H9 (cell line): ENCODE data around the gene KRTAP10-8. TPM values are rescaled to one million over a fixed set of nuclear protein-coding genes. Genes with fewer than 3 reads are reported as not detected.

Experiments used
- DNase-seq: peaks from one replicate; pipeline ENCODE4 v3.0.0-alpha.2; 2017
- H2AFZ ChIP-seq: one replicate; pipeline ENCODE4 v1.6.1; 2013; ENCODE audit warnings: mild to moderate bottlenecking, low read length, control low read depth, moderate library complexity
- H2AK5ac ChIP-seq: 2 replicates; pipeline ENCODE4 v1.6.1; 2013; ENCODE audit warnings: low read length, control low read depth, mixed read lengths; ENCODE audit not compliant: insufficient read length
- H2BK120ac ChIP-seq: one replicate; pipeline ENCODE4 v1.6.1; 2013; ENCODE audit warnings: low read depth, mild to moderate bottlenecking, low read length, control low read depth, inconsistent platforms; ENCODE audit not compliant: poor library complexity, severe bottlenecking
- H2BK12ac ChIP-seq: 2 replicates; pipeline ENCODE4 v1.6.1; 2013; ENCODE audit warnings: low read length, control low read depth, mixed read lengths, low read depth; ENCODE audit not compliant: insufficient read length
- H2BK15ac ChIP-seq: 2 replicates; pipeline ENCODE4 v1.6.1; 2013; ENCODE audit warnings: low read depth, low read length, control low read depth
- H2BK20ac ChIP-seq: one replicate; pipeline ENCODE4 v1.6.1; 2013; ENCODE audit warnings: low read depth, mild to moderate bottlenecking, low read length, control low read depth, inconsistent platforms; ENCODE audit not compliant: poor library complexity, severe bottlenecking
- H2BK5ac ChIP-seq: 2 replicates; pipeline ENCODE4 v1.6.1; 2013; ENCODE audit warnings: low read length, control low read depth, mixed read lengths; ENCODE audit not compliant: insufficient read length
- H3K14ac ChIP-seq: 2 replicates; pipeline ENCODE4 v1.6.1; 2013; ENCODE audit warnings: low read length, control low read depth; ENCODE audit not compliant: insufficient read depth
- H3K18ac ChIP-seq: 2 replicates; pipeline ENCODE4 v1.6.1; 2013; ENCODE audit warnings: low read depth, mild to moderate bottlenecking, mixed read lengths, low read length, control low read depth; ENCODE audit not compliant: insufficient read length
- H3K23ac ChIP-seq: 2 replicates; pipeline ENCODE4 v1.6.1; 2013; ENCODE audit warnings: low read length, control low read depth, mixed read lengths, low read depth; ENCODE audit not compliant: insufficient read length
- H3K23me2 ChIP-seq: 2 replicates; pipeline ENCODE4 v1.6.1; 2013; ENCODE audit warnings: low read depth, mild to moderate bottlenecking, mixed read lengths, low read length, control low read depth; ENCODE audit not compliant: insufficient read length, poor library complexity, severe bottlenecking
- H3K27ac ChIP-seq: 2 replicates; pipeline ENCODE4 v1.5.1; 2013; ENCODE audit warnings: low read length, control low read depth, mixed read lengths, low read depth; ENCODE audit not compliant: insufficient read length
- H3K27me3 ChIP-seq: 2 replicates; pipeline ENCODE4 v1.6.1; 2013; ENCODE audit warnings: low read length, control low read depth, inconsistent platforms; ENCODE audit not compliant: insufficient read depth
- H3K4ac ChIP-seq: 2 replicates; pipeline ENCODE4 v1.6.1; 2013; ENCODE audit warnings: low read depth, mild to moderate bottlenecking, control low read depth, inconsistent platforms, low read length, moderate library complexity
- H3K4me1 ChIP-seq: 2 replicates; pipeline ENCODE4 v1.6.1; 2013; ENCODE audit warnings: low read length, control low read depth, inconsistent platforms; ENCODE audit not compliant: insufficient read depth
- H3K4me2 ChIP-seq: 2 replicates; pipeline ENCODE4 v1.6.1; 2013; ENCODE audit warnings: low read length, control low read depth, mixed read lengths; ENCODE audit not compliant: insufficient read length, insufficient read depth
- H3K56ac ChIP-seq: 2 replicates; pipeline ENCODE4 v1.6.1; 2013; ENCODE audit warnings: low read depth, mild to moderate bottlenecking, mixed read lengths, low read length, control low read depth; ENCODE audit not compliant: insufficient read length
- H3K79me1 ChIP-seq: 2 replicates; pipeline ENCODE4 v1.6.1; 2013; ENCODE audit warnings: low read depth, mild to moderate bottlenecking, moderate library complexity, low read length, control low read depth, inconsistent platforms; ENCODE audit not compliant: insufficient read depth, poor library complexity, severe bottlenecking
- H3K79me2 ChIP-seq: 2 replicates; pipeline ENCODE4 v1.6.1; 2013; ENCODE audit warnings: low read length, control low read depth, inconsistent platforms; ENCODE audit not compliant: insufficient read depth
- H3K9ac ChIP-seq: 2 replicates; pipeline ENCODE4 v1.6.1; 2013; ENCODE audit warnings: low read length, control low read depth, mixed read lengths; ENCODE audit not compliant: insufficient read length; ENCODE audit errors: extremely low read depth
- H3K9me3 ChIP-seq: one replicate; pipeline ENCODE4 v1.6.1; 2013; ENCODE audit warnings: low read depth, low read length, inconsistent platforms; ENCODE audit not compliant: control insufficient read depth
- H3T11ph ChIP-seq: one replicate; pipeline ENCODE4 v1.6.1; 2013; ENCODE audit warnings: mild to moderate bottlenecking, low read length, control low read depth, inconsistent platforms
- H4K20me1 ChIP-seq: one replicate; pipeline ENCODE4 v1.6.1; 2013; ENCODE audit not compliant: control insufficient read depth, insufficient read length, insufficient read depth
- H4K5ac ChIP-seq: 2 replicates; pipeline ENCODE4 v1.6.1; 2013; ENCODE audit warnings: low read depth, mild to moderate bottlenecking, mixed read lengths, low read length, control low read depth; ENCODE audit not compliant: insufficient read length
- H4K8ac ChIP-seq: replicated peaks from 2 replicates; pipeline ENCODE4 v1.6.1; 2013; ENCODE audit warnings: low read length, control low read depth, mixed read lengths, low read depth; ENCODE audit not compliant: insufficient read length
- H4K91ac ChIP-seq: 2 replicates; pipeline ENCODE4 v1.6.1; 2013; ENCODE audit warnings: low read depth, mild to moderate bottlenecking, moderate library complexity, mixed read lengths, low read length, control low read depth; ENCODE audit not compliant: insufficient read length
- H3K27ac Mint-ChIP-seq, 3 experiments: 2 replicates in 2 of 3; 3 replicates in 1 of 3; pipeline ENCODE4 v1.8.0; 2020 to 2021; ENCODE audit warnings: mixed read lengths in 3 of 3, mild to moderate bottlenecking in 1 of 3, moderate library complexity in 1 of 3
- H3K27me3 Mint-ChIP-seq: 2 replicates; pipeline ENCODE4 v1.8.0; 2021; ENCODE audit warnings: low read depth, mild to moderate bottlenecking, moderate library complexity, mixed read lengths
- H3K36me3 Mint-ChIP-seq, 3 experiments: 2 replicates in 2 of 3; 3 replicates in 1 of 3; pipeline ENCODE4 v1.8.0; 2020 to 2021; ENCODE audit warnings: low read depth in 3 of 3, mixed read lengths in 3 of 3; ENCODE audit not compliant: insufficient read depth in 1 of 3
- H3K4me1 Mint-ChIP-seq, 2 experiments: 2 replicates each; pipeline ENCODE4 v1.8.0; 2020; ENCODE audit warnings: mixed read lengths in 2 of 2
- H3K4me3 Mint-ChIP-seq, 2 experiments: 2 replicates in 1 of 2; 3 replicates in 1 of 2; pipeline ENCODE4 v1.8.0; 2020 to 2021; ENCODE audit warnings: mild to moderate bottlenecking in 2 of 2, mixed read lengths in 2 of 2, moderate library complexity in 1 of 2
- H3K9me3 Mint-ChIP-seq, 2 experiments: 2 replicates in 1 of 2; 3 replicates in 1 of 2; pipeline ENCODE4 v1.8.0; 2020; ENCODE audit warnings: mild to moderate bottlenecking in 2 of 2, mixed read lengths in 2 of 2, moderate library complexity in 1 of 2
- CTCF ChIP-seq: fragments of 200-600 bp; sonication (generic); conservative IDR thresholded peaks from 3 replicates; pipeline ENCODE4 v1.8.0; 2021; ENCODE audit warnings: antibody characterized with exemption, mild to moderate bottlenecking
- WGBS: extraction: QIAGEN DNeasy Blood & Tissue Kit; methylation state at CpG from one replicate; pipeline ENCODE4 v1.1.7; 2013; ENCODE audit warnings: missing lambda C conversion rate, low lambda C conversion rate, mixed read lengths; ENCODE audit not compliant: insufficient read length; ENCODE audit errors: extremely low coverage; 5-methylcytosine and 5-hydroxymethylcytosine counted together
- total RNA-seq: library from RNA; stranded (reverse); gene quantifications from 2 replicates; pipeline ENCODE4 v1.2.1, GENCODE V29; 2021

The KRTAP10-8 gene
- total RNA-seq, 1 experiment from 2014 or later: not detected

GRCh38 chr21:44576025-44576420 lies 35.9 kb upstream of the KRTAP10-8 start:
- H3K9me3 Mint-ChIP-seq: peaks cover 24 to 30% of the 10 kb centered on the region in 2 experiments
- Histone ChIP-seq H3K79me2 (no peaks in the 10 kb centered on the region), H4K91ac (no peak overlapping the region), H3K27ac (no peak overlapping the region), H2BK5ac (no peak overlapping the region), H3K27me3 (no peaks in the 10 kb centered on the region), H3K4ac (no peak overlapping the region), H3K14ac (no peak overlapping the region), H4K20me1 (no peaks in the 10 kb centered on the region), H3K9me3 (no peaks in the 10 kb centered on the region), H3K4me2 (no peak overlapping the region), H3K56ac (no peak overlapping the region), H2BK12ac (no peak overlapping the region), H2AFZ (no peak overlapping the region), H4K5ac (no peak overlapping the region), H3K4me1 (no peaks in the 10 kb centered on the region), H3K18ac (no peak overlapping the region), H3K9ac (no peak overlapping the region), H2BK120ac (no peak overlapping the region), H2AK5ac (no peak overlapping the region), H3K23ac (no peak overlapping the region), H3K79me1 (no peaks in the 10 kb centered on the region), H4K8ac (no peak overlapping the region), H2BK20ac (no peak overlapping the region), H3T11ph (no peak overlapping the region), H3K23me2 (no peaks in the 10 kb centered on the region), H2BK15ac (no peak overlapping the region)
- peaks cover 22% of the 10 kb centered on the region for H3K27me3 Mint-ChIP-seq
- no peak overlapping the region for H3K4me3 Mint-ChIP-seq
- H3K27ac Mint-ChIP-seq: no peak overlapping the region
- H3K36me3 Mint-ChIP-seq: peaks cover 3 to 33% (median 15%) of the 10 kb centered on the region in 3 experiments; a peak in 6 of 7 replicates
- H3K4me1 Mint-ChIP-seq: peaks cover 9 to 24% of the 10 kb centered on the region in 2 experiments
- TF ChIP-seq CTCF: no peak
- no peak for DNase-seq
- no CpG with 5 or more reads among the region's 10 CpGs for WGBS
